Sciatic nerve (tissue), 2 donors: ENCODE data around the gene P2RY14. TPM values are rescaled to one million over a fixed set of nuclear protein-coding genes. Genes with fewer than 3 reads are reported as not detected.

Experiments
- ATAC-seq: fragments of 200-7000 bp; cut with Tn5 transposase; one replicate; pipeline ENCODE4 v1.9.1; 2020; ENCODE audit warnings: mild to moderate bottlenecking, moderate library complexity
- DNase-seq: peaks from one replicate; pipeline ENCODE4 v3.0.0-alpha.2; 2020; ENCODE audit warnings: low spot score
- intact Hi-C: fragments of 100-400 bp; cut with DNase I; formaldehyde crosslinking; loops from one replicate; pipeline ENCODE4 v1.14.2; 2022
- total RNA-seq: library from RNA; stranded (reverse); fragmentation: NEBNext Ultra II Directional; extraction: Animal tissue kit (Norgen Biotek cat#: 25700); gene quantifications from one replicate; pipeline ENCODE4 v1.2.1, GENCODE V29; 2021
- donor health status: DM: no; HTN: no; CAD: no.
- donor health status: DM: no; HTN: no; CAD: no.

P2RY14 gene
- total RNA-seq, 1 donor from 2014 or later = 8.9 TPM

DNA sequence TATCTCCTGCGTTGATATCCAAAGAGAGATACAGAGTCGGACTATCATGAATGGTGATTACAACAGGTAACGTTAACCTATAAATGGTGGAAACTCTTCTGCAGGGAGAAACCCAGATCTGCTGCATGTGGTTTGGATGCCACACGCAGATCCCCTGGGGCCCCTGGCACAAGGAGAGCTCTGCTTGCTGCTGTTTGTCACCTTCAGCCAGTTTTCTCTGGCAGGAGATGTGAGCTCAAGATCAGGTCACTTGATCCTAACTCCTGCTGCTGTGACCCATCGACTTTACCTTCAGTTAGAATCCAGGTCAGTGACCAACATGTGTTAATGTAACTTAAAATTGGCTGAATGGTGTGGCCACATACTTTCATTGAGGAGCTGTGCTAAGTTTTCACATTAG, 51.5 kb downstream of the P2RY14 start:
- ATAC-seq = no peak
- intact Hi-C loops = loop anchor here (10.0 kb wide), 1 partner anchor 58 kb away; no protein-coding TSS in a partner anchor
- DNase-seq = no peak

DNA sequence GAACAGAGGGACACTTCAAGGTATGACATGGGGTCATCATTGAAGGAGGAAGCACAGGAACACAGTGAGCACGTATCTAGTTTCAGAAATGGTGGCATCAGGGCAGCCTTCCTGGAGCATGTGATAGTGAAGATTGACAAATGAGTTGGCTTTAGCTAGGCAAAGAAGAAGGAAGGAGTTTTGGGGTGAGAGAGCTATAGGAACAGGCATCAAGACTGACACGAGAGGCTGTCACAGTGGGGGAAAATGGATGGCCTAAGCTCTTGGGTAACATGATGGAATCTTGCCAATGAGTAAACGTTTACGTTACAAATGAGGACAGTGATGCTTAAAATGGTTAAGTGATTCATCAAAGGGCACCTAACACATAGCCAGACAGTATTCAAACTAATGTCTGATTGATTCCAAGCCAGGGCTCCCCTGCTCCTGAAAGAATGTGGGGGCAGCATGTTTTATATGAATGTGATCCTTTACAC, 52.2 kb downstream of the P2RY14 start:
- intact Hi-C loops = loop anchor here (10.0 kb wide), 1 partner anchor 59 kb away; no protein-coding TSS in a partner anchor
- DNase-seq (no peak), ATAC-seq (no peak)

DNA sequence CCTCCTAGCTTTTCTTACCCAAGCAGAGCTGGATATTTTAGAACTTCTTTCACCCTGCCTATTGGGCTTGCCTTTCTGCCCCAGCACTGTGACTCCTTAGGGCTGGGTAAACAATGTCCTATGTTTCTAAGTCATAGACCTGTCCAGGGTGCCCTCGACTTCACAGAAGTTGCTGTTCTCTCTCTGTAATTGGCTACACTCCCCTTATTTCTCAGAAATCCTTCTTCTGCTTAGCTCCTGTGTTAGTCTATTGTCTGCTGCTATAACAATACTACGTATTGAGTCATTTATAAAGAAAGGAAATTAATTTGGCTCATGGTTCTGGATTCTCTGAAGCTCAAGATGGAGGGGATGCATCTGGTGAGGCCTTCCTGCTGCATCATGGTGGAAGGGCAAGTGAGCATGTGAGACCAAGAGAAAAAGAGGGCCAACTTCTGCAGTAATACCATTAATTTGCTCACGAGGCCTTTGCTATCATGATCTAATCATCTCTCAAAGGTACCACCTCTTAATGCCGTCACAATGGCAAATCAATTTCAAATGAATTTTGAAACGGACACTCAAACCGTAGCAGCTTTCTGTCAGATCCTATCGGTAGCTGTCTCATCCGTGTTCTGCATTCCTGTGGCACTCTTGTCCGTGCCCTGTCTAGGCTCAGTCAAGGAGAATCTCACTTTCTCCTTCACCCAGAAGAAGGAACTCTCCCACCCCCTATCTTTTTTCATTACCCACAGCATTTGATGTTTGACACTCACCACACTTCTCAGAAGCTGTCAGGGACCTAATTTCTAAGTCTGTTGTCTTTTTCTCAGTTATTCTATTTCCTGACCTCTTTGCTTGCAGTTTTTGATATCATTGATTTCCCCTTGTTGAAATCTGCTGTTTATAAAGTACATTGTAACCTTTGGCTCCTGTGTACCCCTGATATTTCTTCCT, 53.0 kb downstream of the P2RY14 start:
- intact Hi-C loops = loop anchor here (10.0 kb wide), 1 partner anchor 59 kb away; no protein-coding TSS in a partner anchor
- ATAC-seq (no peak), DNase-seq (no peak)

GRCh38 chr3:151224268-151224866, 54.0 kb downstream of the P2RY14 start:
- DNase-seq (no peak), ATAC-seq (no peak)
- intact Hi-C loops = loop anchor here (10.0 kb wide), 1 partner anchor 60 kb away; no protein-coding TSS in a partner anchor

- DNase-seq (no peak), ATAC-seq (no peak)
- intact Hi-C loops = no loop called here
Observed at GRCh38 chr3:151219056-151219455, 59.3 kb downstream of the P2RY14 start.

DNA sequence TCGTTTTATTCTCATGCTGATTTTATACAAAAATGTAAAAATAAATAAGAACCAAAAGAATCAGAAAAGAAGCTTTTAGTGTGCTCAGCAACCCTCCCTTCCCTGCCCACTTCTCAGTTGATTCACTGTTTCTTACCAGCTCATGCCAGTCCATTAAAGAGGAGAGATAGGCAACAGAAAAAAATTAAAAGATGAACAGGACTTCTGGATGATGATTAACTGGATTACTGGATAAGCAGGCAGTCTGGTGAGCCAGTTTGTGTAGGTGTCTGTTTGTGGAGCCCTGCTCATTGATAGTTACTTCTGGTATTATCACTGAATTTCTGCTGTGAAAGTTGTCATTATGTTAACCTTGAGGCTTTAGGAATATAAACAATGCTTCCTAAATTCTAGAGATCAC, 60.2 kb downstream of the P2RY14 start:
- no peak for ATAC-seq
- DNase-seq = no peak
- intact Hi-C loops = no loop called here

- intact Hi-C loops = no loop called here
- ATAC-seq (no peak), DNase-seq (no peak)
Observed at GRCh38 chr3:151216641-151217607, 61.4 kb downstream of the P2RY14 start.

DNA sequence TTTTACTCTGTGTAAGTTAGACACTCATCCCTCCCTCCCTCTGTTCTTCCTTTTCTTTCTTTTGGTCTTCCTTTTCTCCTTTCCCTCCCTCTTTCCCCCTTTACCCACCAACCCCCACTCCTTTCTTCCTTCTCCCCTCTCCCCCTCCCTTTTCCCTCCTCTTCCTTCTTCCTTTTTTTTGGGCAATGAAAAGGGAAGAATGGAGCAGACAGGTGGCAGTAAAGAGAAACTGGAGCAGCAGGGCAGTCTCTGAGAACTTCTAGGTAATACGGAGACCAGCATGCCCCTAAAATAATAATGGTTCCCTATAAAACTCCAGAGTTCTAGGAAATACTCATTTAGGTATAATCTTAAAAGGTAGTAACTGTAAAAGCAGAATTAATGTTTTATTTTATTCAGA, 63.9 kb downstream of the P2RY14 start:
- ATAC-seq (no peak), DNase-seq (no peak)
- intact Hi-C loops = no loop called here

GRCh38 chr3:151213881-151214280, 64.5 kb downstream of the P2RY14 start:
- intact Hi-C loops = no loop called here
- no peak for DNase-seq
- no peak for ATAC-seq

GRCh38 chr3:151213151-151213550, 65.2 kb downstream of the P2RY14 start:
- intact Hi-C loops = no loop called here
- no peak for ATAC-seq

DNA sequence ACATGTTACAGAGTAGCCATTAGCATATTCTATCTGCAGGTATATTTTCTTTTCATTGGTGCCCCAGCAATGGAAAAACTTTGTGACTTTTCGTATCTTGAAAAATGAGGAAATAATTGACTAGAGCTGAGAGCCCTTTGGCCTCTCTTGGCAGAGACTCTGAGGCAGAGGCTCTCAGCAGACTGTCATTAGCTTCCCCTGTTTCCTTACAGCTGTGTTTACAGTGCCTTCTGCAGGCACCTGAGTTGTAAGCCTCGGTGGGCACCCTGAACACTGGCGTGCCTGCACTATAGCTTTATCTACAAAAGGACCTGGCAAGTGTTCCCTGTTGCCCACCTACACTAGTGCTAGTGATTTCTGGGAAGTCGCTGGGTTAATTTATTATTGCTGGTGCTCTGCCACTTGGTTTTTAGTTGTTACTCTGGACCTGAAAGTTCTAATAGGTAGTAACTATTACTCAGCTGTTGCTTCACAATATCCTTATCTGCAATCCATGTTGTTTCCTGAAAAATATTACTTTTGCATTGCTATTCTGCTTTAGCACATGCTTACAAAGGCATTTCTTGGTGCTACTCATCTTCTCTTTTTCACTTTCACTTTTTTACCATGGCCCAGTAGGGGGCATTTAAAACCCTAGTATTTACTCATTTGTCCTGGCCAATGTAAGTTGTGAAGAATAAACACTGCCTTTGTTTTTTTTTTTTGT, 67.5 kb downstream of the P2RY14 start:
- no peak for DNase-seq
- intact Hi-C loops = no loop called here
- peak; percentile 72 for ATAC-seq

More at GRCh38 chr3:151213151-151213550, 65.2 kb downstream of the P2RY14 start:
- no peak for DNase-seq

GRCh38 chr3:151209654-151210053, 68.7 kb downstream of the P2RY14 start:
- intact Hi-C loops = no loop called here
- no peak for DNase-seq
- ATAC-seq = no peak

GRCh38 chr3:151206201-151206600, 72.1 kb downstream of the P2RY14 start:
- no peak for DNase-seq
- no peak for ATAC-seq
- intact Hi-C loops = no loop called here

DNA sequence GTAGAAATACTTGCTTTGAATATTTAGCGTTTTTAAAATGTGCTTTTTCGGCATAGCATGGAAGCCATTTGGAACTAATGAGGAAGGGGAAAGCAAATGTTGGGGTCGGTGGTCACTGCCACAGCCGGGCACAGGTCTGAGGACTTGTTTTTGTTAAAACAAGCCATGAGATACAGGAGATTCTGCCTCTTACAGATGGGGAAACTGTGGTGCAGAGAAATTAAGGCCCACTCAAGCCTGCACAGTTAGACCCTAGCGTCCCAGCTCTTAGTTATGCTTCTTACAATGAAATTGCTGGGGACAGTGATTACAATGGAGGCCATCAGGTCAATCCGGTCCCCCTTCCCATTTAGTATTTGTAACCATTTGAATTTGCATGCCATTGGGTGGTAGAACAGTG, 72.9 kb downstream of the P2RY14 start:
- DNase-seq (no peak), ATAC-seq (no peak)
- intact Hi-C loops = no loop called here

- ATAC-seq (no peak), DNase-seq (no peak)
- intact Hi-C loops = no loop called here
Observed at GRCh38 chr3:151204530-151205402, 73.6 kb downstream of the P2RY14 start.

DNA sequence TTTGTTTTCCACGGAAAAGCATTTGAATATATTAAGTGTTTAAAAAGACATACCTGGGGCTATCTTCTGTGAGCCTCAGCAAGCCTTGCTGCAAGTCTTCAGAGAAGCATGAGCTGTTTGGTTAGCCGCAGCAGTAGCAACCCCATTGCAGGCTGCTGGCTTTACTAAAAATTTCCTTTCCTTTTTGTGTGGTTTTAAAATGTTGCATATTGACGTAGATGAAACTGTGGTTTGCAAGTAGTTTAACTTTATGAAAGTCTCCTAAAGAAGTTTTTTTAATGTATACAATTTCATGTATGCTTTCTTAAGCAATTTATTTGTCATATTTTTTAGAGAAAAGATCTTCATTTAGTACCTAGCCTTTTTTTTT, 75.3 kb downstream of the P2RY14 start, which contains the start of gene GPR171:
TSS of gene GPR171 (minus strand) at position 166 of the 370 bp plus-strand sequence. CDS start 3,830 bp downstream, outside the sequence.
- ATAC-seq (no peak), DNase-seq (no peak)
- intact Hi-C loops = no loop called here

GRCh38 chr3:151201051-151201730, 77.2 kb downstream of the P2RY14 start:
- intact Hi-C loops = no loop called here
- ATAC-seq (no peak), DNase-seq (no peak)
